ENCODE data around the gene SCUBE1. TPM values are rescaled to one million over a fixed set of nuclear protein-coding genes. Genes with fewer than 3 reads are reported as not detected.

The SCUBE1 gene
- total and polyA plus RNA-seq, 2 of the 8 experiments (the other 6 are each of a cell fraction or from before 2014, with no cell fraction given): 2.3 to 4.9 TPM

DNA sequence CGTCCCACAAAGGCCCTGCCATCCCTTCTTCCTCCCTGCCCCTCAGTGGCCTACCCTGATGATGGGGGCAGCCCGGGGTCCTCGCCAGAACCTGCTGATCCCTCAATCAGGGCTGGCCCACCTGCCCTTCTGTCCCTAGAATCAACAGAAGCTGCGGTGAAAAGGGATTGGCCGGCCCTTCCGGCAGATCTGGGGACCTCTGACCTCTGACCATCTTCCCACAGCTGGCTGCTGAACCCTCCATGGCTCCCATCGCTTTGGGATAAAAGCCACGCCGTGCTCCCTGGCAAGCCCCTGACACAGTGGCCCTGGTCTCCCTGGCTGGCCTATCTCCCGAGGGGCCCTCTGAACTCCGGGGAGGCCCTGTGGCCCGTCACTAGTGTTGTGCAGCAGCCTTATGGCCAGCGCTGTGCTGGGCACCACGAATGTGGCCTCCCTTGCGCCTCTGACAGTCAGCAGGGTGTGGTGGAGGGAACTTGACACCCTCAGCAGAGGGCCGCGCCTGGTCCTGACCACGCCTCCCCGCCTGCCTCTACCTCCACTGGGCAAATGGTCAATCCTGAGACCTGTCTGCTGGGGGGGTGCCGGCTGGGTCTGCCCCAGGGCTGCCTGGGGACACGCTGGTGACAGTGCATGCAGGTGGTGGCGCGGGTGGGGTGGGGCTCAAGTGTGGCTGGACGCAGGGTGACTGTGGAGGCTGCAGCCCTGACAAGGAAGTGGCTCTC lies 98.2 kb downstream of the SCUBE1 start:
- Histone ChIP-seq H3K79me1 (ENCODE audit: low read depth, low read length) (no peaks in the 10 kb centered on the region), H3K79me2 (ENCODE audit: control insufficient read depth in 1 of 2, insufficient read depth in 2 of 2, low read length in 2 of 2) (no peaks in the 10 kb centered on the region), H3K36me3 (ENCODE audit: control insufficient read depth in 2 of 4, insufficient read depth in 4 of 4, low read length in 3 of 4) (no peaks in the 10 kb centered on the region), H3K14ac (ENCODE audit: insufficient read length) (no peak overlapping the region), H3K23ac (ENCODE audit: insufficient read length) (no peak overlapping the region), H3K27me3 (replicated peaks in 1 of 4; ENCODE audit: control insufficient read depth in 3 of 4, extremely low read depth in 1 of 4, insufficient read depth in 3 of 4, low read length in 3 of 4) (no peaks in the 10 kb centered on the region), H2BK20ac (ENCODE audit: low read length) (no peak overlapping the region), H2BK12ac (ENCODE audit: low read depth, low read length) (no peak overlapping the region), H4K5ac (ENCODE audit: insufficient read length, low read depth, low read length) (no peak overlapping the region), H4K8ac (ENCODE audit: extremely low read depth, insufficient read depth, low read length) (no peak overlapping the region), H2BK5ac (ENCODE audit: low read depth, low read length) (no peak overlapping the region), H3K4me3 (ENCODE audit: extremely low read depth in 1 of 4, insufficient read depth in 2 of 4, low read depth in 3 of 4, low read length in 4 of 4) (no peak overlapping the region), H2BK15ac (ENCODE audit: low read length) (no peak overlapping the region), H2AFZ (ENCODE audit: low read length) (no peak overlapping the region), H2AK5ac (ENCODE audit: low read depth, low read length) (no peak overlapping the region), H3K23me2 (ENCODE audit: low read depth, low read length) (0 out of 2 replicates have a peak, but pooled peaks cover 1% of the 10 kb centered on the region), H4K20me1 (replicated peaks in 1 of 2; ENCODE audit: control insufficient read depth in 1 of 2, insufficient read depth in 2 of 2, low read length in 2 of 2) (no peaks in the 10 kb centered on the region), H3K4ac (replicated peaks; ENCODE audit: insufficient read length, low read depth, low read length) (no peak overlapping the region), H3K4me1 (replicated peaks in 1 of 4; ENCODE audit: control insufficient read depth in 3 of 4, insufficient read depth in 4 of 4, low read length in 3 of 4) (no peaks in the 10 kb centered on the region; a peak in 1 of 7 replicates), H3K27ac (ENCODE audit: low read depth, low read length) (no peak overlapping the region), H3K9ac (replicated peaks in 1 of 4; ENCODE audit: extremely low read depth in 1 of 4, low read depth in 3 of 4, low read length in 3 of 4) (no peak overlapping the region), H2BK120ac (replicated peaks; ENCODE audit: low read depth, low read length) (no peak overlapping the region), H3K18ac (ENCODE audit: extremely low read depth, low read length) (no peak overlapping the region), H3K56ac (replicated peaks; ENCODE audit: insufficient read length, low read depth, low read length) (no peak overlapping the region), H3K4me2 (ENCODE audit: insufficient read depth in 1 of 2, low read depth in 2 of 2, low read length in 2 of 2) (no peak overlapping the region), H3K9me3 (ENCODE audit: insufficient read depth in 2 of 2, low read depth in 1 of 2, low read length in 1 of 2) (no peaks in the 10 kb centered on the region), H4K91ac (replicated peaks; ENCODE audit: insufficient read length, low read length) (no peak overlapping the region)
- POLR2A ChIA-PET (ENCODE audit: partially characterized antibody): no interaction called here
- no peak for FAIRE-seq
- CTCF ChIA-PET (ENCODE audit: partially characterized antibody): interaction anchor here (2.0 to 26.8 kb wide), 5 partner anchors 10 to 29 kb away, joined by 4 to 388 read pairs (median 17); no protein-coding TSS in a partner anchor
- WGBS, 2 experiments (ENCODE audit: extremely low coverage in 1 of 2, insufficient coverage in 1 of 2, insufficient read length in 1 of 2, insufficient replicate concordance in 2 of 2, low coverage in 1 of 2, low lambda C conversion rate in 2 of 2, missing lambda C conversion rate in 1 of 2): 87% methylated on average over 21 of the region's 24 CpGs; no CpG with 5 or more reads in 1 of the 2 experiments
- TF ChIP-seq SUZ12 (IDR thresholded peaks at IDR 0.05; ENCODE audit: low read length): no peak
- DNase-seq (ENCODE audit: low read depth in 1 of 2, low spot score in 2 of 2): no peak
